Endothelial cell of umbilical vein (primary cell): ENCODE results near the gene ZNF774. TPM values are rescaled to one million over a fixed set of nuclear protein-coding genes. Genes with fewer than 3 reads are reported as not detected.

ENCODE experiments used
- BruUV-seq: library from RNA; stranded (reverse); fragments of 400-500 nt; replicated peaks from 2 replicates; lab custom pipeline; 2021; lab: Mats Ljungman, UMichigan
- CTCF ChIA-PET: fragments of 300-600, 350-600 bp; sonication (Branson Sonifier 250); formaldehyde crosslinking; loops from one replicate; lab custom pipeline; 2021; ENCODE audit warnings: antibody characterized with exemption, inconsistent platforms; lab: Charles Lee
- POLR2A ChIA-PET: fragments of 300-600, 350-600 bp; sonication (Branson Sonifier 250); formaldehyde crosslinking; loops from one replicate; lab custom pipeline; 2021; ENCODE audit warnings: antibody characterized with exemption, inconsistent platforms; lab: Charles Lee
- DNase-seq: peaks from one replicate; pipeline ENCODE4 v3.0.0-alpha.2; 2011; ENCODE audit warnings: low read depth, low spot score
- FAIRE-seq: peaks from 2 replicates; lab custom pipeline; 2011; peaks lifted over from hg19 to GRCh38; lab: Jason Lieb, UNC
- H2AFZ ChIP-seq: 2 replicates; pipeline ENCODE4 v1.6.0; 2012; ENCODE audit warnings: low read depth, low read length, control low read depth, inconsistent platforms
- H3K27ac ChIP-seq: 2 replicates; pipeline ENCODE4 v1.5.1; 2011; ENCODE audit warnings: low read depth, mild to moderate bottlenecking, control low read depth, low read length, moderate library complexity; ENCODE audit not compliant: insufficient read depth
- H3K27me3 ChIP-seq, 2 experiments: 2 replicates each; pipeline versions ENCODE4 v1.6.0 to v1.6.1; 2011; ENCODE audit warnings: low read length in 2 of 2, mixed read lengths in 1 of 2; ENCODE audit not compliant: control insufficient read depth in 2 of 2, insufficient read depth in 2 of 2
- H3K36me3 ChIP-seq, 2 experiments: 2 replicates in 1 of 2; 3 replicates in 1 of 2; pipeline ENCODE4 v1.5.1; 2011; ENCODE audit warnings: low read length in 2 of 2, mild to moderate bottlenecking in 1 of 2, moderate library complexity in 1 of 2; ENCODE audit not compliant: control insufficient read depth in 2 of 2, insufficient read depth in 2 of 2; ENCODE audit errors: extremely low read depth in 1 of 2
- H3K4me1 ChIP-seq: 3 replicates; pipeline ENCODE4 v1.5.1; 2011; ENCODE audit warnings: mild to moderate bottlenecking, low read length; ENCODE audit not compliant: control insufficient read depth, insufficient read depth; ENCODE audit errors: extremely low read depth
- H3K4me2 ChIP-seq: 2 replicates; pipeline ENCODE4 v1.6.1; 2011; ENCODE audit warnings: low read length, control low read depth, mixed read lengths; ENCODE audit not compliant: insufficient read depth
- H3K4me3 ChIP-seq, 3 experiments: fragments of 200-600 bp in 1 of 3; sonication (generic), shearing (Covaris generic) in 1 of 3; replicated peaks in 1 of 3; 2 replicates each; pipeline ENCODE4 v1.5.1; 2011 to 2016; ENCODE audit warnings: control low read depth in 3 of 3, low read length in 3 of 3, mild to moderate bottlenecking in 2 of 3, inconsistent platforms in 1 of 3, low read depth in 1 of 3, moderate library complexity in 1 of 3; ENCODE audit not compliant: insufficient read depth in 1 of 3
- H3K79me2 ChIP-seq: 2 replicates; pipeline ENCODE4 v1.6.0; 2012; ENCODE audit warnings: low read length, inconsistent platforms; ENCODE audit not compliant: control insufficient read depth, insufficient read depth
- H3K9ac ChIP-seq: replicated peaks from 2 replicates; pipeline ENCODE3; 2011; ENCODE audit warnings: low read length, control low read depth; ENCODE audit not compliant: insufficient read depth; ENCODE audit errors: extremely low read depth
- H3K9me1 ChIP-seq: replicated peaks from 3 replicates; pipeline ENCODE4 v1.6.0; 2011; ENCODE audit warnings: mild to moderate bottlenecking, low read length; ENCODE audit not compliant: control insufficient read depth, insufficient read depth; ENCODE audit errors: extremely low read depth
- H3K9me3 ChIP-seq: replicated peaks from 2 replicates; pipeline ENCODE4 v1.5.1; 2012; ENCODE audit warnings: low read length, inconsistent platforms; ENCODE audit not compliant: control insufficient read depth, insufficient read depth
- H4K20me1 ChIP-seq: replicated peaks from 2 replicates; pipeline ENCODE3; 2011; ENCODE audit warnings: mild to moderate bottlenecking, low read length; ENCODE audit not compliant: control insufficient read depth, insufficient read depth; ENCODE audit errors: extremely low read depth
- EZH2 ChIP-seq: IDR thresholded peaks from 2 replicates; pipeline ENCODE4 v1.6.1; 2012; ENCODE audit warnings: borderline replicate concordance, low read depth, mild to moderate bottlenecking, moderate library complexity, low read length, inconsistent platforms; ENCODE audit not compliant: severe bottlenecking
- FOS ChIP-seq: IDR thresholded peaks from 2 replicates; pipeline ENCODE4 v1.6.1; 2011; ENCODE audit warnings: mild to moderate bottlenecking, low read length, moderate library complexity, borderline replicate concordance; ENCODE audit not compliant: insufficient read depth
- JUN ChIP-seq: IDR thresholded peaks from 2 replicates; pipeline ENCODE4 v1.6.1; 2011; ENCODE audit warnings: borderline replicate concordance, low read depth; ENCODE audit not compliant: insufficient read length, insufficient read depth
- POLR2AphosphoS5 ChIP-seq: IDR thresholded peaks from 2 replicates; pipeline ENCODE4 v1.6.1; 2012; ENCODE audit warnings: low read depth, mild to moderate bottlenecking, control low read depth, low read length, moderate library complexity; ENCODE audit not compliant: insufficient read depth
- dilution Hi-C: fragments of 300-500 bp; cut with MboI; formaldehyde crosslinking; loops from one replicate; pipeline ENCODE4 v1.15.0; 2019; ENCODE audit warnings: low sequenced_read_pairs; ENCODE audit not compliant: extremely low pct_ligation_motif_present
- intact Hi-C: fragments of 100-400 bp; cut with micrococcal nuclease; formaldehyde crosslinking; loops from one replicate; pipeline ENCODE4 v1.10.0; 2022
- polyA plus RNA-seq, 4 experiments: library from polyadenylated mRNA; depleted of rRNA in 3 of 4; stranded (reverse) in 3 of 4; unstranded in 1 of 4; fragments of >200 nt; gene quantifications; 2 replicates each; pipeline versions ENCODE4 v1.2.1 to v1.2.3, GENCODE V29; 2011 to 2012; ENCODE audit warnings: missing spikeins in 1 of 4
- total RNA-seq: library from RNA; stranded (reverse); gene quantifications from 2 replicates; pipeline ENCODE4 v1.2.3, GENCODE V29; 2021

The ZNF774 gene
- total and polyA plus RNA-seq, 2 donors (not counting 3 experiments of a cell fraction or from before 2014, with no cell fraction given): 0.98 to 2.6 TPM

DNA sequence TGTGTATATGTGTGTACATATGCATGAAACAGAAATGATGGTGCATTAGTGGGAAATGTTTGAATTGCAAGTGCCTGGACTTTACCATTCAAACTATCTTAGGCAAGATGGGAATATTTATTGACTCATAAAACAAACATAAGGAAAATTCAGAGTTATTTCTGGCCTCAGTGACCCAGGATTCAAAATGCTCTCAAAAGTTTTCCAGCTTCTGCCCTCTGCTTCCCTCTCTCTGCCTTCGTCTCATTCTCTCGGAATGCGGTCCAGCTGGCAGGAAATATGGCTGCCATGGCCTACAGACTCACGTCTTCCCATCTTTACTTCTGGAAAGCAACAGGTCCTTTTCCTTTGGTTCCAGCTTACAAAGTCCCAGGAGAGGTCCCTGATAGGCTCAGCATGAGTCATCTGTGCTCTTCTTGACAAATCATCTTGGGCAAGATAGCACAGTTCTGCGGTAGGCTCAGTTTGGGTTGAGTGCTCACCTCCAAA lies 8.7 kb upstream of the ZNF774 start:
- TF ChIP-seq JUN (peak; percentile 30), FOS (peak; percentile 58), POLR2AphosphoS5 (no peak)
- DNase-seq: peak; percentile 90
- Histone ChIP-seq H3K4me2 (no peak overlapping the region), H3K9me1 (no peaks in the 10 kb centered on the region), H4K20me1 (no peaks in the 10 kb centered on the region), H3K4me1 (peaks cover 17% of the 10 kb centered on the region), H2AFZ (peak overlapping the region; percentile 16), H3K4me3 (no peak overlapping the region), H3K9ac (no peak overlapping the region), H3K79me2 (no peaks in the 10 kb centered on the region), H3K36me3 (no peaks in the 10 kb centered on the region), H3K27ac (peak overlapping the region; percentile 4), H3K27me3 (no peaks in the 10 kb centered on the region), H3K9me3 (no peaks in the 10 kb centered on the region)
- BruUV-seq: no TSS peak
- dilution Hi-C loops (no loop called here), intact Hi-C loops (no loop called here)
- peak; percentile 86 for FAIRE-seq
- CTCF ChIA-PET: interaction anchor here (0.7 to 1.4 kb wide), 9 partner anchors 9 to 139 kb away, joined by 3 read pairs; partner anchors contain the start of gene ZNF774
- POLR2A ChIA-PET: interaction anchor here (0.9 kb wide), 1 partner anchor 45 kb away, joined by 3 read pairs; the partner anchor contains the start of gene IQGAP1

DNA sequence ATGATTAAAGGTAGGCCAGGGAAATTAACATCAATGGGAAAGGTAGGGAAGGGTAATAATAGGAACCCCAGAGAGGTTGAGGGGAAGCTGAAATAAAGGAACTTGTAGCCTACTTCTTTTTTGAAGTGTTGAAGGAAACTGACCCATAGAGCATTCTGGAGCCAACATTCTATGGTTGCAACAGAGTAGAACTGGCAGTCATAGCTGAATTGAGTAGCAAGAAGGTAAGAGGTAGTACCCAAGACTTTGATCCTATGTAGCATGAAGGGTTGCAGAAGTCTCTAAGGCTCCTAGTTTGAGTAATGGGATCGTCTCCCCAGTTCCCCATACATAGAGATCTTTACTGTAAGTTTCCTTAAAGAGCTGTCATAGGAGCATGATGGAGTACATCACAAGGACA lies 7.4 kb upstream of the ZNF774 start:
- no peak overlapping the region for H3K4me3 ChIP-seq
- H3K9me1 ChIP-seq: no peaks in the 10 kb centered on the region
- H4K20me1 ChIP-seq: no peaks in the 10 kb centered on the region
- no peak overlapping the region for H2AFZ ChIP-seq
- H3K9ac ChIP-seq: no peak overlapping the region
- dilution Hi-C loops: no loop called here
- H3K36me3 ChIP-seq: no peaks in the 10 kb centered on the region
- intact Hi-C loops: no loop called here
- BruUV-seq: no TSS peak
- no peaks in the 10 kb centered on the region for H3K9me3 ChIP-seq
- no peaks in the 10 kb centered on the region for H3K27me3 ChIP-seq
- H3K27ac ChIP-seq: no peak overlapping the region
- CTCF ChIA-PET: interaction anchor here (0.8 to 1.0 kb wide), 2 partner anchors 9 to 13 kb away, joined by 3 read pairs; no protein-coding TSS in a partner anchor
- peaks cover 17% of the 10 kb centered on the region for H3K4me1 ChIP-seq
- no peak overlapping the region for H3K4me2 ChIP-seq
- no peak for TF ChIP-seq EZH2
- DNase-seq (no peak), FAIRE-seq (no peak)
- H3K79me2 ChIP-seq: no peaks in the 10 kb centered on the region
- POLR2A ChIA-PET: no interaction called here
